CD4-positive, alpha-beta T cell treated with Interleukin-17A for 1 hour (primary cell): ENCODE measurements around the gene TUFM.
A peak's percentile ranks its signal among the peaks of the same experiment; 100 is the strongest.
"Not testable (repeated sequence)": the region's sequence is repeated elsewhere in the genome, so short reads cannot be mapped to it uniquely, and the experiment has no call there.

ENCODE experiments used
- DNase-seq: peaks from one replicate; pipeline ENCODE4 v3.0.0-alpha.2; 2020

The TUFM gene

GRCh38 chr16:28875134-28876018 lies 29.2 kb upstream of the TUFM start:
- no peak for DNase-seq

- no peak for DNase-seq
Measured at GRCh38 chr16:28874406-28874805, 28.3 kb upstream of the TUFM start.

GRCh38 chr16:28873543-28874201 lies 27.5 kb upstream of the TUFM start:
- DNase-seq = peak; percentile 67

- no peak for DNase-seq
Measured at GRCh38 chr16:28872952-28873351, 26.8 kb upstream of the TUFM start.

- no peak for DNase-seq
Measured at GRCh38 chr16:28869201-28869600, 23.1 kb upstream of the TUFM start.

GRCh38 chr16:28867646-28868045 lies 21.5 kb upstream of the TUFM start:
- DNase-seq = not testable (repeated sequence)

GRCh38 chr16:28867241-28867640 lies 21.1 kb upstream of the TUFM start:
- no peak for DNase-seq

GRCh38 chr16:28866454-28866804 lies 20.3 kb upstream of the TUFM start:
- DNase-seq = no peak

- DNase-seq = no peak
Measured at GRCh38 chr16:28865722-28866453, 19.7 kb upstream of the TUFM start.

GRCh38 chr16:28865001-28865688 lies 19.0 kb upstream of the TUFM start:
- no peak for DNase-seq

GRCh38 chr16:28863929-28864793 lies 18.0 kb upstream of the TUFM start:
- DNase-seq = peak; percentile 31

GRCh38 chr16:28859326-28859725 lies 13.2 kb upstream of the TUFM start:
- DNase-seq = no peak

- no peak for DNase-seq
Measured at GRCh38 chr16:28858421-28858820, 12.3 kb upstream of the TUFM start.

GRCh38 chr16:28846933-28847273 lies 755 bp upstream of the TUFM start:
- DNase-seq = no peak

GRCh38 chr16:28845761-28846079 lies 428 bp downstream of the TUFM start:
- no peak for DNase-seq

GRCh38 chr16:28845293-28845692 lies 855 bp downstream of the TUFM start:
- peak; percentile 36 for DNase-seq

GRCh38 chr16:28844226-28844885 lies 1.8 kb downstream of the TUFM start:
- no peak for DNase-seq

- DNase-seq = no peak
Measured at GRCh38 chr16:28843766-28844165, 2.4 kb downstream of the TUFM start.

- no peak for DNase-seq
Measured at GRCh38 chr16:28842696-28843095, 3.5 kb downstream of the TUFM start.

GRCh38 chr16:28839899-28840298 lies 6.2 kb downstream of the TUFM start:
- no peak for DNase-seq

GRCh38 chr16:28839004-28839639 lies 7.0 kb downstream of the TUFM start:
- DNase-seq = no peak
